ENCODE measurements around the gene IRF5.
"Not testable (repeated sequence)": the region's sequence is repeated elsewhere in the genome, so short reads cannot be mapped to it uniquely, and the experiment has no call there.

Gene IRF5

GRCh38 chr7:128912281-128912680, 25.4 kb upstream of the IRF5 start:
- TF ChIP-seq, protein P1, sequence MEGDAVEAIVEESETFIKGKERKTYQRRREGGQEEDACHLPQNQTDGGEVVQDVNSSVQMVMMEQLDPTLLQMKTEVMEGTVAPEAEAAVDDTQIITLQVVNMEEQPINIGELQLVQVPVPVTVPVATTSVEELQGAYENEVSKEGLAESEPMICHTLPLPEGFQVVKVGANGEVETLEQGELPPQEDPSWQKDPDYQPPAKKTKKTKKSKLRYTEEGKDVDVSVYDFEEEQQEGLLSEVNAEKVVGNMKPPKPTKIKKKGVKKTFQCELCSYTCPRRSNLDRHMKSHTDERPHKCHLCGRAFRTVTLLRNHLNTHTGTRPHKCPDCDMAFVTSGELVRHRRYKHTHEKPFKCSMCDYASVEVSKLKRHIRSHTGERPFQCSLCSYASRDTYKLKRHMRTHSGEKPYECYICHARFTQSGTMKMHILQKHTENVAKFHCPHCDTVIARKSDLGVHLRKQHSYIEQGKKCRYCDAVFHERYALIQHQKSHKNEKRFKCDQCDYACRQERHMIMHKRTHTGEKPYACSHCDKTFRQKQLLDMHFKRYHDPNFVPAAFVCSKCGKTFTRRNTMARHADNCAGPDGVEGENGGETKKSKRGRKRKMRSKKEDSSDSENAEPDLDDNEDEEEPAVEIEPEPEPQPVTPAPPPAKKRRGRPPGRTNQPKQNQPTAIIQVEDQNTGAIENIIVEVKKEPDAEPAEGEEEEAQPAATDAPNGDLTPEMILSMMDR (IDR thresholded peaks at IDR 0.05; ENCODE audit: low read depth, low read length) = no peak
- in situ Hi-C loops (cut with HindIII; ENCODE audit: low sequenced_read_pairs) = no loop called here
- DNase-seq (ENCODE audit: low read depth, low spot score) = no peak
- H3K4me3 ChIP-seq (ENCODE audit: low read depth, low read length) = no peak overlapping the region

DNA sequence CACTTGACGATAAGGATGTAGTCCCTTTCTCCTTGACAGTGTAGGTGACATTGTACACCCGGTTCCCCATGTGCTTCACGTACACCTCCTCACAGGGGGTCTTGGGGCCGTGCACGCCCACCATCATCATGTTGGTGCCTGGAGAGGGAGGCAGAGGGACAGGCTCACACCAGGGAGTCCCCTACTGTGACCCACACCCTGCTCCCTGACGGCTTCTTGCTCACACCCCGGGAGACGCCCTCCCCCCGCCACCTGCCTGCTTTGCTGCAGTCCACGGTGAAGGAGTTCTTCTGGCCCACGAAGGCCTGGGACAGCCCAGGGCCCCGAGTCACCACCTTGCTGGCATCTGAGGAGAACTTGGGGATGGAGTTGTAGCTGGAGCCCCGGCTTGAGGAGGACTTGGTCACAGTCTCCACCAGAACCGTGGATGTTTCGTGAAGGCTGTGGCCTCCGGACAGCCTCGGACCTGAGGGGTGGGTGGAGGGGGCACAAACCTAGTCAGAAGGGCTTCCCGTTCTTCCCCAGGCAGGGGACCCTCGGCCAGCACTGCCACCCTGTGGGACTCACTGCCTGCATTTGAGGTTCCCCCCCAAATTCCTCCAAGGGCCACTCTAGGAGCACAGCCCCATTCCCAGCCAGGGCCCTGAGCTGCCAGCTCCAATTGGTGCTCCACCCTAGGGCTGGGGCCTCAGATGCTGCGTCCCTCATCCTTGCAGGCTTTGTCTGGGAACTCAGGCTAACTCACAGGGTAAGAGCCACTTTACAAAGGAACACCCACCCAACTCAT, 24.8 kb upstream of the IRF5 start:
- in situ Hi-C loops (cut with HindIII; ENCODE audit: low sequenced_read_pairs); DNase-seq (ENCODE audit: low read depth, low spot score): not testable (repeated sequence)

GRCh38 chr7:128913870-128914565, 23.7 kb upstream of the IRF5 start:
- H3K4me3 ChIP-seq (ENCODE audit: low read depth, low read length) = no peak overlapping the region
- no peak for DNase-seq (ENCODE audit: low read depth, low spot score)
- in situ Hi-C loops (cut with HindIII; ENCODE audit: low sequenced_read_pairs) = no loop called here
- TF ChIP-seq, protein P1 (IDR thresholded peaks at IDR 0.05; ENCODE audit: low read depth, low read length) = no peak

More for the DNA sequence above, 24.8 kb upstream of the IRF5 start:
- not testable (repeated sequence) for H3K4me3 ChIP-seq (ENCODE audit: low read depth, low read length)

GRCh38 chr7:128914566-128915151, 23.1 kb upstream of the IRF5 start:
- no peak overlapping the region for H3K4me3 ChIP-seq (ENCODE audit: low read depth, low read length)
- DNase-seq (ENCODE audit: low read depth, low spot score) = no peak
- TF ChIP-seq, protein P1 (IDR thresholded peaks at IDR 0.05; ENCODE audit: low read depth, low read length) = no peak
- in situ Hi-C loops (cut with HindIII; ENCODE audit: low sequenced_read_pairs) = no loop called here

- no peak overlapping the region for H3K4me3 ChIP-seq (ENCODE audit: low read depth, low read length)
- in situ Hi-C loops (cut with HindIII; ENCODE audit: low sequenced_read_pairs) = no loop called here
- DNase-seq (ENCODE audit: low read depth, low spot score) = no peak
- TF ChIP-seq, protein P1 (IDR thresholded peaks at IDR 0.05; ENCODE audit: low read depth, low read length) = no peak
Observed at GRCh38 chr7:128915271-128915819, 22.4 kb upstream of the IRF5 start.

- TF ChIP-seq, protein P1 (IDR thresholded peaks at IDR 0.05; ENCODE audit: low read depth, low read length) = no peak
- H3K4me3 ChIP-seq (ENCODE audit: low read depth, low read length) = no peak overlapping the region
- in situ Hi-C loops (cut with HindIII; ENCODE audit: low sequenced_read_pairs) = no loop called here
- no peak for DNase-seq (ENCODE audit: low read depth, low spot score)
Observed at GRCh38 chr7:128915841-128916642, 21.7 kb upstream of the IRF5 start.
